ENCODE measurements around the gene TNS3.

GRCh38 chr7:47521816-47522561, 59.9 kb downstream of the TNS3 start:
- no peak for TF ChIP-seq CTCF (IDR thresholded peaks at IDR 0.05)
- no peak for TF ChIP-seq POLR2AphosphoS5 (IDR thresholded peaks at IDR 0.05)
